Lower leg skin (tissue), 3 donors: Measurements from ENCODE around the gene PIK3R1.

Source experiments
- CTCF ChIP-seq, 3 donors: fragments of 450-650 bp; IDR thresholded peaks; one replicate each; pipeline ENCODE4 v1.5.1; 2016; ENCODE audit warnings: antibody characterized with exemption in 3 of 3, mild to moderate bottlenecking in 3 of 3, moderate library complexity in 2 of 3
- POLR2A ChIP-seq, 2 donors: fragments of 450-650 bp; IDR thresholded peaks; one replicate each; pipeline ENCODE4 v1.6.1; 2016 to 2017; ENCODE audit warnings: antibody characterized with exemption in 2 of 2, mild to moderate bottlenecking in 1 of 2, moderate library complexity in 1 of 2

GRCh38 chr5:68243251-68243650 is 27.7 kb downstream of the PIK3R1 start:
- no peak for TF ChIP-seq CTCF (IDR thresholded peaks at IDR 0.05)
- no peak for TF ChIP-seq POLR2A (IDR thresholded peaks at IDR 0.05)
